GM19328 (cell line): ENCODE data around the gene TTC9.
A peak's percentile ranks its signal among the peaks of the same experiment; 100 is the strongest.

Experiments used
- ATAC-seq: cut with Tn5 transposase; IDR thresholded peaks from one replicate; pipeline ENCODE4 v1.9.1; 2021; ENCODE audit warnings: mild to moderate bottlenecking, moderate library complexity; ENCODE audit not compliant: unreplicated experiment

TTC9 gene

GRCh38 chr14:70641548-70642302, at the start of gene TTC9:
TSS of gene TTC9 (plus strand) at chr14:70641916. CDS start at chr14:70642130, 214 bp downstream.
- no peak for ATAC-seq

- no peak for ATAC-seq
Measured at GRCh38 chr14:70594461-70594860, 47.3 kb upstream of the TTC9 start.

GRCh38 chr14:70595443-70596185, 46.1 kb upstream of the TTC9 start:
- no peak for ATAC-seq

GRCh38 chr14:70597731-70598130, 44.0 kb upstream of the TTC9 start:
- ATAC-seq = no peak

GRCh38 chr14:70599345-70599744, 42.4 kb upstream of the TTC9 start:
- ATAC-seq = no peak

GRCh38 chr14:70600382-70601157, 41.1 kb upstream of the TTC9 start, which contains the start of gene MED6:
TSS of gene MED6 (minus strand) at chr14:70600655. CDS start at chr14:70600637, 18 bp downstream.
- ATAC-seq = peak; percentile 88

GRCh38 chr14:70601162-70601561, 40.6 kb upstream of the TTC9 start:
- no peak for ATAC-seq

- ATAC-seq = no peak
Measured at GRCh38 chr14:70602254-70602653, 39.5 kb upstream of the TTC9 start.

- no peak for ATAC-seq
Measured at GRCh38 chr14:70611216-70611615, 30.5 kb upstream of the TTC9 start.

- ATAC-seq = no peak
Measured at GRCh38 chr14:70616646-70617045, 25.1 kb upstream of the TTC9 start.

GRCh38 chr14:70618314-70618713, 23.4 kb upstream of the TTC9 start:
- no peak for ATAC-seq

GRCh38 chr14:70619708-70620107, 22.0 kb upstream of the TTC9 start:
- ATAC-seq = no peak

GRCh38 chr14:70622111-70622712, 19.5 kb upstream of the TTC9 start:
- ATAC-seq = no peak

- no peak for ATAC-seq
Measured at GRCh38 chr14:70624972-70625371, 16.7 kb upstream of the TTC9 start.

- no peak for ATAC-seq
Measured at GRCh38 chr14:70631948-70632347, 9.8 kb upstream of the TTC9 start.

GRCh38 chr14:70635971-70636595, 5.6 kb upstream of the TTC9 start:
- no peak for ATAC-seq

GRCh38 chr14:70638416-70638815, 3.3 kb upstream of the TTC9 start:
- ATAC-seq = no peak

GRCh38 chr14:70640938-70641547, 673 bp upstream of the TTC9 start:
- ATAC-seq = no peak

GRCh38 chr14:70642303-70643235, 853 bp downstream of the TTC9 start:
- ATAC-seq = no peak
